Immature natural killer cell (primary cell): ENCODE measurements around the gene GSTM4. TPM values are rescaled to one million over a fixed set of nuclear protein-coding genes. Genes with fewer than 3 reads are reported as not detected.

Source experiments
- DNase-seq, 3 donors: peaks; one replicate each; pipeline ENCODE4 v3.0.0; 2022; ENCODE audit warnings: mixed read lengths in 1 of 3
- H3K27ac Mint-ChIP-seq, 6 donors: one replicate each; pipeline ENCODE4 v1.8.0; 2020; ENCODE audit warnings: mixed read lengths in 6 of 6, mild to moderate bottlenecking in 5 of 6, inconsistent platforms in 4 of 6, moderate library complexity in 3 of 6
- H3K27me3 Mint-ChIP-seq, 3 donors: one replicate each; pipeline ENCODE4 v1.8.0; 2020 to 2021; ENCODE audit warnings: low read depth in 3 of 3, mild to moderate bottlenecking in 3 of 3, mixed read lengths in 3 of 3, moderate library complexity in 3 of 3, inconsistent platforms in 1 of 3
- H3K36me3 Mint-ChIP-seq, 3 donors: one replicate each; pipeline ENCODE4 v1.8.0; 2020; ENCODE audit warnings: mixed read lengths in 3 of 3, inconsistent platforms in 2 of 3, mild to moderate bottlenecking in 2 of 3
- H3K4me1 Mint-ChIP-seq, 2 donors: one replicate each; pipeline ENCODE4 v1.8.0; 2020; ENCODE audit warnings: inconsistent platforms in 2 of 2, mild to moderate bottlenecking in 2 of 2, mixed read lengths in 2 of 2, moderate library complexity in 1 of 2
- H3K4me3 Mint-ChIP-seq, 5 donors: one replicate each; pipeline ENCODE4 v1.8.0; 2020; ENCODE audit warnings: mild to moderate bottlenecking in 5 of 5, mixed read lengths in 5 of 5, inconsistent platforms in 3 of 5, moderate library complexity in 3 of 5
- H3K9me3 Mint-ChIP-seq, 6 donors: one replicate each; pipeline ENCODE4 v1.8.0; 2020; ENCODE audit warnings: mild to moderate bottlenecking in 6 of 6, mixed read lengths in 6 of 6, inconsistent platforms in 4 of 6, moderate library complexity in 3 of 6
- polyA plus RNA-seq, 3 donors: library from polyadenylated mRNA; unstranded; fragments of 300-500 nt; fragmentation: Illumina TruSeq; gene quantifications; one replicate each; pipeline ENCODE4 v1.2.3, GENCODE V29; 2021

Gene GSTM4
- polyA plus RNA-seq, 3 donors from 2014 or later = 10.9 to 33.4 (median 21.0) TPM

DNA sequence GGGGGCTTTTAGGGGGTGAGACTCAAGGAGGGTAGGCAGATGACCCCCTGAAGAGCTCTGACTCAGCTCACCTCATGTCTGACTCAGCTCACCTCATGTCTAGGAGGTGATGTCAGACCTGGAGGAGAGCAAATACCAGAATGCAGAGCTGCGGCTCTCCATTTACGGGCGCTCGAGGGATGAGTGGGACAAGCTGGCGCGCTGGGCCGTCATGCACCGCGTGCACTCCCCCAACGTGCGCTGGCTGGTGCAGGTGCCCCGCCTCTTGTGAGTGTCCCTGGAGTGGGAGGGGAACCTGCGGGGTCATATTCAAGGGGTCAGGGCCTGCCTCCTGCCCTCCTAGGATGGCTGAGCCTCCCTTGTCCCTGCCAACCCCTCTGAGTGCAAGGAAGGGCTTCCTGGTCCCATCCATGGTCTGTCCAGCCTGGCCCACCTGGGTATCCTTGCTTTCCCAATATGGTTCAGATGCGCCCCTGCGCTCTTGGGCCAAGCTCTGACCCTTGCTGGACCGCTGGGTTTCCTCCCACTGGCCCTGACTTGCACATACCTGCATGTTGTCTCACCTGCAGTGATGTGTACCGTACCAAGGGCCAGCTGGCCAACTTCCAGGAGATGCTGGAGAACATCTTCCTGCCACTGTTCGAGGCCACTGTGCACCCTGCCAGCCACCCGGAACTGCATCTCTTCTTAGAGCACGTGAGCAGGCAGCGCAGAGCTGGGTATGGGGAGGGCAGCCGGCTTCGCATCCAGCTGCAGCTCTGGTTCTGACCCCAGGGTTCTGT, 27.2 kb upstream of the GSTM4 start:
- H3K4me3 Mint-ChIP-seq = no peak overlapping the region
- H3K36me3 Mint-ChIP-seq = peaks cover 4 to 32% (median 11%) of the 10 kb centered on the region in 3 donors
- H3K4me1 Mint-ChIP-seq = peaks cover 0 to 2% of the 10 kb centered on the region in 2 donors
- H3K9me3 Mint-ChIP-seq = no peaks in the 10 kb centered on the region
- no peak for DNase-seq
- peak overlapping the region in 1 of 6 donors; percentile 16 for H3K27ac Mint-ChIP-seq
- no peaks in the 10 kb centered on the region for H3K27me3 Mint-ChIP-seq

DNA sequence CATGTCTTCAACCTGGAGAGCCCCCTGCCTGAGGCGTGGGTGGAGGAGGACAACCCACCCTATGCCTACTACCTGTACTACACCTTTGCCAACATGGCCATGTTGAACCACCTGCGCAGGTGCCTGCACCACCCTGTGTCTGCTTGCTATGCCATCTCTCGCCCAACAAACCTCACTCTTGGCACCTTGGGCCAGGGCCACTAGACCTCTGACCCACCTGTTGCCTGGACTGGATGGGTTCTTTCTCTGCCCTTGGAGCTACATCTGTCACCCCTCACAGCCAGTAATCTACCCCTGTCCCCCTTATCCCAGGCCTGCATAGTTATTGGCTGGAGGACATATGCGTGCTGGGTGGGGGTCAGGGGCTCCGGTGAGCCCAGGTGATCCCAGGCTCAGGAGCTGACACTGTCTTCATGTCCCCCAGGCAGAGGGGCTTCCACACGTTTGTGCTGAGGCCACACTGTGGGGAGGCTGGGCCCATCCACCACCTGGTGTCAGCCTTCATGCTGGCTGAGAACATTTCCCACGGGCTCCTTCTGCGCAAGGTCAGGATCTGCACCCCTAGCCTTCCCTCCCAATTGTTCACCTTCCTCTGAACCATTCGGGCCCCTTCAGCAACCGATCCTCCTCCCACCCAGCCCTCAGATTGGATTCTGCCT, 26.4 kb upstream of the GSTM4 start:
- Mint-ChIP-seq H3K27ac (peak overlapping the region in 4 of 6 donors; percentile 11 to 73 (median 43)), H3K27me3 (peaks cover 0 to 3% (median 0%) of the 10 kb centered on the region in 3 donors), H3K9me3 (no peaks in the 10 kb centered on the region), H3K36me3 (peaks cover 4 to 32% (median 11%) of the 10 kb centered on the region in 3 donors), H3K4me3 (no peak overlapping the region), H3K4me1 (peaks cover 0 to 2% of the 10 kb centered on the region in 2 donors)
- DNase-seq = no peak

DNA sequence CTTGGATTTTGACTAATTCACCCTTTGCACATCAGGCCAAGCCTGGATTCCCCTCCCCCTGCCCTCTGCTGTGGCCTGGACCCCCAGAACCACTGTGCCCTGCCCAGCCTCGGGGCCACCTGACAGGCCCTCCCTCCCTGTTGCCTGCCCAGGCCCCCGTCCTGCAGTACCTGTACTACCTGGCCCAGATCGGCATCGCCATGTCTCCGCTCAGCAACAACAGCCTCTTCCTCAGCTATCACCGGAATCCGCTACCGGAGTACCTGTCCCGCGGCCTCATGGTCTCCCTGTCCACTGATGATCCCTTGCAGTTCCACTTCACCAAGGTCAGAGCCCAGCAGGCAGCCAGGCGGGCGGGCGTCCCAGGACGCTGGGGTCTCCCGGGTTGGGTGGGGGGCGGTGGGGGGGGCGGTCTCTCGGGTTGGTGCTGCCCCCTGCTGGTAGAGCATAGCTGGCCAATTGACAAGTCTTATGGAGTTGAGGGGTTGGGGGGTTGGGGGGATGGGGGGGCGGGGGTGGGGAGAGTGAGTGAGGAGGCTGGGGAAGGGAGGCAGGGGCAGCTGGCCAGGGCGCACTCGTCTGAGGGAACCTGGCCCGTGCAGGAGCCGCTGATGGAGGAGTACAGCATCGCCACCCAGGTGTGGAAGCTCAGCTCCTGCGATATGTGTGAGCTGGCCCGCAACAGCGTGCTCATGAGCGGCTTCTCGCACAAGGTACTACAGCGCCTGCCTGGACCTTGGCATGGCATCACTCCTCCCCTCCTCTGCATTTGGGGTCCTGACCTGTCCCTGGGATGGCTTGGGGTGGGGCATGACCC, 25.6 kb upstream of the GSTM4 start:
- peaks cover 4 to 32% (median 11%) of the 10 kb centered on the region in 3 donors for H3K36me3 Mint-ChIP-seq
- DNase-seq = peak in 1 of 3 donors; percentile 32

DNA sequence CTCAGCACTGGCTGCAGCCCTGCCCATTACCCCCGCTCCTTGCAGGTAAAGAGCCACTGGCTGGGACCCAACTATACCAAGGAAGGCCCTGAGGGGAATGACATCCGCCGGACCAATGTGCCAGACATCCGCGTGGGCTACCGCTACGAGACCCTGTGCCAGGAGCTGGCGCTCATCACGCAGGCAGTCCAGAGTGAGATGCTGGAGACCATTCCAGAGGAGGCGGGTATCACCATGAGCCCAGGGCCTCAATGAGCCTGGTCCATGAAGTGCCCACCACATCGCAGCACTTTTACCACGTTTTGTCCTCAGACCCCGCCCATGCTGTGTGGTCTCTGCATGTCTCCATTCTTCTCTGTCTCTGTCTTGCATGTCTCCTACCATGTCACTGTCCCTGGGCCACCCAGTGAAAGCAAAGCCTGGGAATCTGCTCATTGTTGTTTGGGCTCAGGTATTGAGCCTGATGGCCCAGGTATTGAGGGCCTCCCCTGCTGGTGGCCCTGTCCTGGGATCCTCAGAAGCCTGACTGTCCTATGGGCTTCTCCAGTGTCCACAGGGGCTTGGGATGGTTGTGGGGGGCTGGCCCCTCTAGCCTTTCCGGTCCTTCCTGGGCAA, 24.9 kb upstream of the GSTM4 start:
- Mint-ChIP-seq H3K27me3 (peaks cover 0 to 3% (median 0%) of the 10 kb centered on the region in 3 donors), H3K9me3 (no peaks in the 10 kb centered on the region), H3K27ac (peak overlapping the region in 1 of 6 donors; percentile 40), H3K4me1 (no peaks in the 10 kb centered on the region), H3K36me3 (peaks cover 4 to 32% (median 11%) of the 10 kb centered on the region in 3 donors), H3K4me3 (no peak overlapping the region)
- DNase-seq = no peak

More for the DNA sequence above, 25.6 kb upstream of the GSTM4 start:
- H3K9me3 Mint-ChIP-seq = no peaks in the 10 kb centered on the region
- no peaks in the 10 kb centered on the region for H3K4me1 Mint-ChIP-seq
- peaks cover 0 to 3% (median 0%) of the 10 kb centered on the region in 3 donors for H3K27me3 Mint-ChIP-seq
- peak overlapping the region in 1 of 6 donors; percentile 62 for H3K27ac Mint-ChIP-seq
- H3K4me3 Mint-ChIP-seq = no peak overlapping the region

DNA sequence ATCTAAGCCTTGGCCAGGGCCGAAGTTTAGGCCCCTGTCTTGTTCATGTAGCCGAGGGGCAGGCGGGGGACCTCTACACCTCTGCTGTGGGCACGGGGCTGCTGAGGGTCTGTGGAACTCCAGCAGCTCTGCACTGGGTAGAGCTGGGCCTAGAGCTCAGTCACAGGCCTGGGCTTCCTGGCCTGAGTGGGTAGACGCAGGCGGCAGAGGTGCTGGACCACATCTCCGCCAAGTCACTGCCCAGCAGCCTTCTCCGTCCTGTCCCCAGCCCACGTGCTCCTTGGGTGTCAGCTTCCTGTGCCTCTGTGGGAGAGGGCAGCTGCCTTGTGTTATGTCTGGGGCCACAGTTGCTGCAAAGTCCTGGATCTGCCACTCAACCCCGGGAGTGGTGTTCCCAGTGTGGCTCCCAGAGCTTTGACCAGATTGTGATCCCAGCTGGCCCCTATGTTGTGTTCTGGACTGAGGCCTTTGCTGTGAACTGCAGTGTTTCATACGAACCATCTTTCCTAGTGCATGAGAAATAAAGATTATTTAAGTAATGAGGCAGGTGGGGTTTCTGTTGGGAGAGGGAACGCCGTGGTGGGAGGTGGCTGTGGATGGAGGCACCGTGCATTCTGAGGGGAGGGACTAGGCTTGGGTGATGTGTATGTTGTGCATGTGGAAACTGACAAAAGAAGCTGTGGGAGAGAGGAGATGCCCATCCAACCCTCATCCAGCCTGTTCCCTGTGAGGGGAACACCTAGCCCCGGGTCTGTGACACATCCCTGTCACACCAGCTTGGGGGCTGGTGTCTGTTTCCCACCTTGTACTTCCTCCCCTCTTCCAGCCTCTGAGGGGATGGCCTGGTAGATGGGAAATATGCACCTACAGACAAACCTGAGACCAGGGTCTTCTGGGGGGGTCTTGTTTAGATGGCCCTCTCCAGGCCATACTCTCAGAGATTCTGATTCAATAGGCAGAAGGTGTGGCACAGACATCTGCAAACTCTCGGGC, 24.1 kb upstream of the GSTM4 start:
- Mint-ChIP-seq H3K36me3 (peaks cover 4 to 32% (median 11%) of the 10 kb centered on the region in 3 donors), H3K27me3 (peaks cover 0 to 3% (median 0%) of the 10 kb centered on the region in 3 donors), H3K27ac (no peak overlapping the region), H3K4me1 (no peaks in the 10 kb centered on the region), H3K4me3 (no peak overlapping the region), H3K9me3 (no peaks in the 10 kb centered on the region)
- no peak for DNase-seq

DNA sequence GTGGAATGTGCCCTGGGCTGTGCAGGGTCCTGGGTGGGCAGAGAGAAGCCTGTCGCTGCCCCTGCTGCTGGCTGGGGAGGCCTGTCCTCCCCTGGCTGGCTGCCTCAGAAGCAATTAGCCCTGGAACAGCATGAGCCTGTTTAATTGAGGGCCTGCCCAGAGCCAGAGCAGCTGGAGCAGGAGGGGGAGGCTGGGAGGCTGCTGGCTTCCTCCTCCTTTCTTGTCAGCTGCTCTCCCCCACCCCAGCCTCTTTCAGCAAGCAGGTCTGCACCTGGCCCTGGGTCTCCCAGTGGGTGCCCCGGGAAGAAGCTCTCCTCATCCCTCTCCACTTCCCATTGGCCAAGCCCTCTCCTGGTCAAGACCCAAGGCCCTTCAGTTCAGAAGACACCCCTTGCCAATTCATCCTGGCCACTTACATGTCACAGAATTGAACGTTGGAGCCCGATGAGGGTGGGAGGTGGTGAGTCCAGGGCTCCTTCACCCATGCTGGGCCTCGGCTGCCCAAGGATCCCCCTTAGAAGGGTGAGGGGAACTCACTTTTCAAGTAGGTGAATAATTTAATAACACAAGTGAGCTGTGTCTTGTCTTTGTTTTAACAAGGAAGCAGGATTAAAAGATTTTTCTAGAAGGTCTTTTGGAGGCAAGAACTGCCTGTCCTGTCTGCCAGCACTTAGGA, 23.1 kb upstream of the GSTM4 start:
- no peak overlapping the region for H3K27ac Mint-ChIP-seq
- no peak for DNase-seq
- no peaks in the 10 kb centered on the region for H3K4me1 Mint-ChIP-seq
- peaks cover 4 to 27% (median 8%) of the 10 kb centered on the region in 3 donors for H3K36me3 Mint-ChIP-seq
- no peaks in the 10 kb centered on the region for H3K9me3 Mint-ChIP-seq
- H3K27me3 Mint-ChIP-seq = peaks cover 0 to 3% (median 0%) of the 10 kb centered on the region in 3 donors
- H3K4me3 Mint-ChIP-seq = no peak overlapping the region

DNA sequence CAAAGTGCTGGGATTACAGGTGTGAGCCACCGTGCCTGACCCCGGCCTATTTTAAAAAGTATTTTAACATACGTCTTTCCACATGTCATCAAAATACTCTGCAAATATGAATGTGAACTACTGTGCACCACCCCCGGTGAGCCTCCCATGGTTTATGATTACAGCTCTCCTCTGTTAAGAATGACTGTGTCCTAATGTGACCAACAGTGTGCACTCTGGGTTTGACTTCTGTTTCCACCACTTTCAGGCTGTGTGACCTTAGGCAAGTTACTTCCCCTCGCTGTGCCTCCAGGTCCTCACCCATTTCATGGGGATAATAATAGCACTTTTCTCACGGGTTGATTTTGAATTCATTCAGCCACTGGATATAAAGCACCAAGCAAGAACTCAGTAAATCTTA, 21.6 kb upstream of the GSTM4 start:
- Mint-ChIP-seq H3K27ac (no peak overlapping the region), H3K4me1 (no peaks in the 10 kb centered on the region), H3K4me3 (no peak overlapping the region), H3K27me3 (peaks cover 0 to 4% (median 0%) of the 10 kb centered on the region in 3 donors), H3K36me3 (peaks cover 4 to 18% (median 7%) of the 10 kb centered on the region in 3 donors), H3K9me3 (no peaks in the 10 kb centered on the region)
- no peak for DNase-seq

DNA sequence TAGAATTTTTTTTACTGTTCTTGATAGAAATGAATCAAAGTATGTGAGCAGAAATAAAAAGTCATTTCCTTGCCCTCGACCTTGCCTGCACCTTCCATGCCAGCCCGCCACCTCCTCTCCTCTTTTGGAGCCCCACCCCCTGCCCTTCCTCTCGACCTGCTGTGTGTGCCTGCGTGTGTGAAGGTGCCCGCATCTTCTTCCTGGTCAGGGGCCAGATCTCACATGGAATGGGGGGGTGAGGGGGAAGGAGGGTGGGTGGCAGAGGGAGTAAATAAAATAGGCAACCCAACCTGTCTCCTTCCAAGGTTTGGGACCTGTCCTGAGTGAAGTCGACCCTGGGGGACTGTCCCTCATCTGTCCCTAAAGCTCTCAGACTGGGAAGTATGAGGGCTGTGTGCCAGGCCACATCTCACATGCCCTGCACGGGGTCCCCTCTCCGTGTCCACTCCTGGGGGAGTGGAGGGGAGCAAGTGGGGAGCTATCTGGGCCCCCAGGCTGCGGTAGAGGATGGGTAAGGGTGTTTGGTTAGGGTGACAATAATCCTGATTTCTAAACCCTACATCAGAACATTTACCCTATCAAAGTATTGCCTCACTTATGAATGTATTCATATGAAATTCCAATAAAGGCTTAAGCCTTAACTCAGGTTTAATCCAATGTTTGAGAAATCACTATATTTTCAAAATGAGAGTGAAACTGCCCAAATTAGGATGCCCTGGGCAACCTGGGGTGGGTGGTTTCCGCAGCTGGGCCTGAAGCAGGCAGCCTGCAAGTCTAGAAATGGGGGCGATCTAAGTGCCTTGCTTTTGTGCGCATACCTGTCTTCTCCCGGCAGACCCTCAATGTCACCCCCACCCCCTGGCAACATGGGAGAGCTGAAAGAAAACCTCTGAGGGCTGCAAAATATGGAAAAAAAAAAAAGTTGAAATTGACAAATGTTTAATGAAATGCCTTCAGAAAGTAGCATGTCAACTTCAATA, 20.8 kb upstream of the GSTM4 start:
- peaks cover 0 to 11% (median 4%) of the 10 kb centered on the region in 3 donors for H3K36me3 Mint-ChIP-seq
- H3K4me3 Mint-ChIP-seq = no peak overlapping the region
- H3K4me1 Mint-ChIP-seq = no peaks in the 10 kb centered on the region
- H3K27me3 Mint-ChIP-seq = peaks cover 0 to 5% (median 1%) of the 10 kb centered on the region in 3 donors
- no peaks in the 10 kb centered on the region for H3K9me3 Mint-ChIP-seq
- no peak overlapping the region for H3K27ac Mint-ChIP-seq
- DNase-seq = no peak

DNA sequence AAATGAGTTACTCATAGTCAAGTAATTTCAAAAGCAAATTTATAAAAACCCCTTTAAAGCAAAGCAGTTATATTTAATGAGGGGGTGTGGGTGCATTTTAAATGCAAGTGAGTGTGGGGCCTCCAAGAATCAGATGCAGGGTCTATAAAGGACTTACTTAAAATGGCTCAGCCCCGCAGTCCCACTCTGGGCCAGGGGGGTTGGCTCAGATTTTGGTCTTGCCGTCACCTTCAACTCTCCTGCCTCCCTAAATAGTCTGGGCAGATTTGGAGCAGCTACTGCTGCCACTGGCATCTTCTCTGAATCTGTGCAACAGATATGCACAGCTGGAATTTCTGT, 20.1 kb upstream of the GSTM4 start:
- peaks cover 0 to 10% (median 4%) of the 10 kb centered on the region in 3 donors for H3K36me3 Mint-ChIP-seq
- H3K27ac Mint-ChIP-seq = no peak overlapping the region
- H3K4me3 Mint-ChIP-seq = no peak overlapping the region
- peaks cover 0 to 1% of the 10 kb centered on the region in 2 donors for H3K4me1 Mint-ChIP-seq
- DNase-seq = no peak
- H3K27me3 Mint-ChIP-seq = peaks cover 0 to 6% (median 5%) of the 10 kb centered on the region in 3 donors
- no peaks in the 10 kb centered on the region for H3K9me3 Mint-ChIP-seq

DNA sequence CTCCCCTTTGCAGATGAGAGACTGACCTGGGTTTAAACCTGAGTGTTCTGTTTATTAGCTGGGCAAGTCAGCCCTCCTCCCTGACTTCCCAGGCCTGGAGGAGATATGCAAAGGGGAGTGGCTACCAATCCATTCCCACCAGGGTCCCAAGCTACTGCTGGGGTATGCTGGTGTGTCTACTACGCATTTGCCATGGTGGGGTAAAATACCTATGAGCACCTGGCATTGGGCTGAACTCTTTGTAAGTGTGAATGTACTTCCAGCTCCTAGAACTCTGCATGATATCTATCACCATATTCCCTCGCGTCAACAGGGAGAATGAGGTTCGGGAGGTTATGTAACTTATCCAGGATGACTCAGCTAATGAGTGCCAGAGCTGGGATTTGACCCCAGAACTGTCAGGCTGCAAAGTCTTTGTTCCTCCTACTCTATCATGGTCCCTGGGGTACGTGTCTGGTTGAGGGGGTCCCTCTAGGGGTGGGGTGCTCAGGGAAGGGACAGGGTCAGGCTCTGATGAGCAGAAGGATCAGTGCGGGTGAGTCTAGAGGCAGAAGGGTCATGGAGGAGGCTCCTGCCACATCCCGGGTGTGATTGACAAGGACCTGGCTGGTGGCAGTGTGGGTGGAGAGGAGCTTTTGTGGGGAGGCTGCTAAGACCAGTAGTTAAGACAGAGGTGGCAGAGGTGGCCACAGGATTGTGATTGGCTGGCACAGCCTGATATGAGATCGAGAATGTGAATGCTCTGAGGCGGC, 19.5 kb upstream of the GSTM4 start:
- H3K27ac Mint-ChIP-seq = no peak overlapping the region
- H3K36me3 Mint-ChIP-seq = peaks cover 0 to 5% (median 4%) of the 10 kb centered on the region in 3 donors
- no peak for DNase-seq
- peaks cover 0 to 1% of the 10 kb centered on the region in 2 donors for H3K4me1 Mint-ChIP-seq
- peaks cover 0 to 6% (median 5%) of the 10 kb centered on the region in 3 donors for H3K27me3 Mint-ChIP-seq
- no peaks in the 10 kb centered on the region for H3K9me3 Mint-ChIP-seq
- no peak overlapping the region for H3K4me3 Mint-ChIP-seq

DNA sequence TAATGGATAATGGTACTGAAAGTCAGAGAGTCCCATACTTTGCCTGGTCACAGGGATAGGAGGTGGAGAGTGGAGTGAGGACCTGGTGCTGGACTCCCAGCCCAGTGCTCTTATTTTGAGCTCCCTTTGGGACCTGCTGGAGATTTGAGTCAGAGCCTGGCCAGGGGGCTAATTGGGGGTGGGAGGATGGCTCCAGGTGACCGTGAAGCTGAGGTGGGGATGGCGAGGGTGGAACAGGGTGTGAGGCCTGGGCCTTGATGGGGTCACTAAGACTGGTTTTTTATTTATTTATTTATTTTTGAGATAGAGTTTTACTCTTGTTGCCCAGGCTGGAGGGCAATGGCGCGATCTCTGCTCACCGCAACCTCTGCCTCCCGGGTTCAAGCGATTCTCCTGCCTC, 18.5 kb upstream of the GSTM4 start:
- Mint-ChIP-seq H3K27me3 (peaks cover 0 to 6% (median 5%) of the 10 kb centered on the region in 3 donors), H3K27ac (no peak overlapping the region), H3K36me3 (no peaks in the 10 kb centered on the region), H3K4me3 (no peak overlapping the region), H3K9me3 (no peaks in the 10 kb centered on the region), H3K4me1 (peaks cover 0 to 1% of the 10 kb centered on the region in 2 donors)
- DNase-seq = no peak
